ENCODE data around the gene HVCN1. TPM values are rescaled to one million over a fixed set of nuclear protein-coding genes. Genes with fewer than 3 reads are reported as not detected.

HVCN1 gene
- total and polyA plus RNA-seq, 2 of the 8 experiments (the other 6 are each of a cell fraction or from before 2014, with no cell fraction given), result 5.8 to 11.2 TPM

- Histone ChIP-seq H3K56ac (replicated peaks; ENCODE audit: insufficient read length, low read depth, low read length) (no peak overlapping the region), H3K4me2 (ENCODE audit: insufficient read depth in 1 of 2, low read depth in 2 of 2, low read length in 2 of 2) (no peak overlapping the region), H3K79me1 (ENCODE audit: low read depth, low read length) (no peaks in the 10 kb centered on the region), H4K91ac (replicated peaks; ENCODE audit: insufficient read length, low read length) (no peak overlapping the region), H4K20me1 (replicated peaks in 1 of 2; ENCODE audit: control insufficient read depth in 1 of 2, insufficient read depth in 2 of 2, low read length in 2 of 2) (no peaks in the 10 kb centered on the region), H3K4me1 (replicated peaks in 1 of 4; ENCODE audit: control insufficient read depth in 3 of 4, insufficient read depth in 4 of 4, low read length in 3 of 4) (no peaks in the 10 kb centered on the region), H3K9ac (replicated peaks in 1 of 4; ENCODE audit: extremely low read depth in 1 of 4, low read depth in 3 of 4, low read length in 3 of 4) (no peak overlapping the region), H2BK120ac (replicated peaks; ENCODE audit: low read depth, low read length) (no peak overlapping the region), H4K8ac (ENCODE audit: extremely low read depth, insufficient read depth, low read length) (no peak overlapping the region), H3K23me2 (ENCODE audit: low read depth, low read length) (no peaks in the 10 kb centered on the region), H3K79me2 (ENCODE audit: control insufficient read depth in 1 of 2, insufficient read depth in 2 of 2, low read length in 2 of 2) (no peaks in the 10 kb centered on the region), H2AK5ac (ENCODE audit: low read depth, low read length) (no peak overlapping the region), H2BK5ac (ENCODE audit: low read depth, low read length) (no peak overlapping the region), H4K5ac (ENCODE audit: insufficient read length, low read depth, low read length) (no peak overlapping the region), H3K14ac (ENCODE audit: insufficient read length) (no peak overlapping the region), H2AFZ (ENCODE audit: low read length) (no peak overlapping the region), H2BK20ac (ENCODE audit: low read length) (no peak overlapping the region), H3K27me3 (replicated peaks in 1 of 4; ENCODE audit: control insufficient read depth in 3 of 4, extremely low read depth in 1 of 4, insufficient read depth in 3 of 4, low read length in 3 of 4) (no peaks in the 10 kb centered on the region), H2BK15ac (ENCODE audit: low read length) (no peak overlapping the region), H3K4ac (replicated peaks; ENCODE audit: insufficient read length, low read depth, low read length) (no peak overlapping the region), H3K23ac (ENCODE audit: insufficient read length) (no peak overlapping the region), H3K36me3 (ENCODE audit: control insufficient read depth in 2 of 4, insufficient read depth in 4 of 4, low read length in 3 of 4) (no peaks in the 10 kb centered on the region), H3K9me3 (ENCODE audit: insufficient read depth in 2 of 2, low read depth in 1 of 2, low read length in 1 of 2) (no peaks in the 10 kb centered on the region), H2BK12ac (ENCODE audit: low read depth, low read length) (no peak overlapping the region), H3K18ac (ENCODE audit: extremely low read depth, low read length) (no peak overlapping the region), H3K27ac (ENCODE audit: low read depth, low read length) (no peak overlapping the region), H3K4me3 (ENCODE audit: extremely low read depth in 1 of 4, insufficient read depth in 2 of 4, low read depth in 3 of 4, low read length in 4 of 4) (no peak overlapping the region)
- POLR2A ChIA-PET (ENCODE audit: partially characterized antibody), result no interaction called here
- DNase-seq (ENCODE audit: low read depth in 1 of 2, low spot score in 2 of 2) (no peak), FAIRE-seq (no peak)
- 87% methylated on average over 4 of the region's 4 CpGs; no CpG with 5 or more reads in 1 of the 2 experiments for WGBS, 2 experiments (ENCODE audit: extremely low coverage in 1 of 2, insufficient coverage in 1 of 2, insufficient read length in 1 of 2, insufficient replicate concordance in 2 of 2, low coverage in 1 of 2, low lambda C conversion rate in 2 of 2, missing lambda C conversion rate in 1 of 2)
- CTCF ChIA-PET (ENCODE audit: partially characterized antibody), result interaction anchor here (0.6 to 1.1 kb wide), 4 partner anchors 44 to 205 kb away, joined by 3 read pairs; no protein-coding TSS in a partner anchor
- no peak for TF ChIP-seq YY1 (IDR thresholded peaks at IDR 0.05; ENCODE audit: low read depth, low read length)
Measured at GRCh38 chr12:110619534-110619953, 69.4 kb downstream of the HVCN1 start.

All from H1 (cell line).